Common myeloid progenitor, CD34-positive (primary cell): Measurements from ENCODE around the gene RAD51B. TPM values are rescaled to one million over a fixed set of nuclear protein-coding genes. Genes with fewer than 3 reads are reported as not detected.

Source experiments
- CTCF ChIA-PET: fragments of 350-600 bp; sonication (Branson Sonifier 250); formaldehyde crosslinking; loops from one replicate; lab custom pipeline; 2021; ENCODE audit warnings: antibody characterized with exemption; lab: Charles Lee
- POLR2A ChIA-PET: fragments of 350-600 bp; sonication (Branson Sonifier 250); formaldehyde crosslinking; loops from one replicate; lab custom pipeline; 2021; ENCODE audit warnings: antibody characterized with exemption; lab: Charles Lee
- DNase-seq, 3 donors: peaks; one replicate each; pipeline versions ENCODE4 v3.0.0 to v3.0.0-alpha.2; 2013
- H3K27ac ChIP-seq, 2 experiments: 1 replicate in 1 of 2; 2 replicates in 1 of 2; pipeline ENCODE4 v1.7.0; 2013; ENCODE audit warnings: inconsistent platforms in 2 of 2, low read length in 2 of 2, mild to moderate bottlenecking in 2 of 2, low read depth in 1 of 2, moderate library complexity in 1 of 2; ENCODE audit not compliant: severe bottlenecking in 2 of 2, insufficient read depth in 1 of 2, poor library complexity in 1 of 2
- H3K27me3 ChIP-seq, 5 experiments: replicated peaks in 2 of 5; 1 replicate in 3 of 5; 2 replicates in 2 of 5; pipeline versions ENCODE4 v1.6.1 to v1.7.0; 2013; ENCODE audit warnings: low read length in 4 of 5, mild to moderate bottlenecking in 2 of 5, moderate library complexity in 2 of 5, inconsistent platforms in 1 of 5; ENCODE audit not compliant: insufficient read depth in 5 of 5, control insufficient read depth in 4 of 5
- H3K36me3 ChIP-seq, 4 experiments: 1 replicate in 2 of 4; 2 replicates in 2 of 4; pipeline versions ENCODE4 v1.6.1 to v1.7.0; 2013; ENCODE audit warnings: low read length in 3 of 4, control low read depth in 1 of 4, mild to moderate bottlenecking in 1 of 4; ENCODE audit not compliant: control insufficient read depth in 4 of 4, insufficient read depth in 4 of 4
- H3K4me1 ChIP-seq, 4 experiments: 1 replicate in 3 of 4; 2 replicates in 1 of 4; pipeline versions ENCODE4 v1.6.1 to v1.7.1; 2013; ENCODE audit warnings: low read length in 3 of 4, mild to moderate bottlenecking in 3 of 4, control low read depth in 1 of 4, inconsistent platforms in 1 of 4, moderate library complexity in 1 of 4; ENCODE audit not compliant: control insufficient read depth in 4 of 4, insufficient read depth in 4 of 4; ENCODE audit errors: control extremely low read depth in 1 of 4
- H3K4me3 ChIP-seq, 7 experiments: 1 replicate in 4 of 7; 2 replicates in 3 of 7; pipeline versions ENCODE4 v1.5.1 to v1.7.0; 2013; ENCODE audit warnings: mild to moderate bottlenecking in 7 of 7, low read length in 6 of 7, moderate library complexity in 6 of 7, inconsistent platforms in 2 of 7, low read depth in 2 of 7, control low read depth in 1 of 7; ENCODE audit not compliant: insufficient read depth in 4 of 7, control insufficient read depth in 1 of 7; ENCODE audit errors: extremely low read depth in 1 of 7
- H3K9me3 ChIP-seq, 5 experiments: 1 replicate in 4 of 5; 2 replicates in 1 of 5; pipeline versions ENCODE4 v1.6.1 to v1.7.1; 2013; ENCODE audit warnings: low read length in 4 of 5, mild to moderate bottlenecking in 2 of 5, inconsistent platforms in 1 of 5, low read depth in 1 of 5, moderate library complexity in 1 of 5; ENCODE audit not compliant: control insufficient read depth in 4 of 5, insufficient read depth in 2 of 5; ENCODE audit errors: control extremely low read depth in 1 of 5
- WGBS: methylation state at CpG from one replicate; pipeline ENCODE4 v1.1.5; 2013; ENCODE audit not compliant: insufficient coverage; 5-methylcytosine and 5-hydroxymethylcytosine counted together
- polyA plus RNA-seq: library from polyadenylated mRNA; unstranded; fragments of 120-200 nt; gene quantifications from one replicate; pipeline ENCODE4 v1.2.1, GENCODE V29; 2013

Gene RAD51B
- 25.9 TPM for polyA plus RNA-seq

- CTCF ChIA-PET, result interaction anchor here (0.6 kb wide), 1 partner anchor 119 kb away, joined by 3 read pairs; no protein-coding TSS in a partner anchor
- DNase-seq, result peak; percentile 86 to 88 (median 87)
- Histone ChIP-seq H3K9me3 (no peaks in the 10 kb centered on the region), H3K36me3 (peaks cover 0 to 2% (median 0%) of the 10 kb centered on the region in 4 experiments), H3K4me3 (peak within 1 kb of the TSS; percentile 93 to 100 (median 97)), H3K4me1 (peaks cover 19 to 42% (median 31%) of the 10 kb centered on the region in 4 experiments), H3K27ac (peak within 1 kb of the TSS; percentile 62 to 83), H3K27me3 (no peaks in the 10 kb centered on the region)
- 0% methylated on average over 10 of the region's 30 CpGs for WGBS
- POLR2A ChIA-PET, result no interaction called here
Measured at GRCh38 chr14:67819563-67820421, at the start of gene RAD51B. Gene RAD51B (plus strand): TSS chr14:67819779.

- Histone ChIP-seq H3K4me3 (no peak overlapping the region), H3K36me3 (peaks cover 32 to 94% (median 72%) of the 10 kb centered on the region in 4 experiments), H3K27me3 (no peaks in the 10 kb centered on the region), H3K9me3 (no peaks in the 10 kb centered on the region), H3K27ac (no peak overlapping the region), H3K4me1 (no peaks in the 10 kb centered on the region)
- ChIA-PET CTCF (interaction anchor here (1.2 kb wide), 1 partner anchor 12 kb away, joined by 3 read pairs; no protein-coding TSS in a partner anchor), POLR2A (interaction anchor here (0.5 kb wide), 1 partner anchor 8 kb away, joined by 3 read pairs; no protein-coding TSS in a partner anchor)
- 83% methylated on average over 1 of the region's 5 CpGs for WGBS
- DNase-seq, result no peak
Measured at GRCh38 chr14:67773844-67774377, 45.7 kb upstream of the RAD51B start.

- Histone ChIP-seq H3K27ac (no peak overlapping the region), H3K9me3 (no peaks in the 10 kb centered on the region), H3K4me1 (no peaks in the 10 kb centered on the region), H3K4me3 (no peak overlapping the region), H3K36me3 (peaks cover 28 to 93% (median 68%) of the 10 kb centered on the region in 4 experiments), H3K27me3 (no peaks in the 10 kb centered on the region)
- ChIA-PET CTCF (interaction anchor here (0.6 kb wide), 1 partner anchor 21 kb away, joined by 3 read pairs; no protein-coding TSS in a partner anchor), POLR2A (interaction anchor here (0.6 kb wide), 1 partner anchor 26 kb away, joined by 7 read pairs; no protein-coding TSS in a partner anchor)
- WGBS, result 100% methylated on average over 2 of the region's 4 CpGs
- no peak for DNase-seq
Measured at GRCh38 chr14:67776653-67777322, 42.8 kb upstream of the RAD51B start.

GRCh38 chr14:67778792-67779191 lies 40.8 kb upstream of the RAD51B start:
- DNase-seq, result no peak
- 100% methylated on average over 1 of the region's 1 CpG for WGBS
- peaks cover 23 to 92% (median 70%) of the 10 kb centered on the region in 4 experiments for H3K36me3 ChIP-seq
- no peaks in the 10 kb centered on the region for H3K27me3 ChIP-seq
- ChIA-PET POLR2A (no interaction called here), CTCF (no interaction called here)
- no peak overlapping the region for H3K4me3 ChIP-seq
- H3K4me1 ChIP-seq, result no peaks in the 10 kb centered on the region
- H3K9me3 ChIP-seq, result no peaks in the 10 kb centered on the region
- no peak overlapping the region for H3K27ac ChIP-seq

- WGBS, result 70% methylated on average over 2 of the region's 3 CpGs
- POLR2A ChIA-PET, result interaction anchor here (0.6 kb wide), 1 partner anchor 1234 kb away, joined by 6 read pairs; no protein-coding TSS in a partner anchor
Measured at GRCh38 chr14:67782090-67782489, 37.5 kb upstream of the RAD51B start.

GRCh38 chr14:67784244-67784823 lies 35.2 kb upstream of the RAD51B start:
- Histone ChIP-seq H3K9me3 (no peaks in the 10 kb centered on the region), H3K36me3 (peaks cover 34 to 94% (median 76%) of the 10 kb centered on the region in 4 experiments), H3K4me1 (no peaks in the 10 kb centered on the region), H3K4me3 (no peak overlapping the region), H3K27ac (no peak overlapping the region), H3K27me3 (no peaks in the 10 kb centered on the region)
- peak in 1 of 3 donors; percentile 11 for DNase-seq
- 86% methylated on average over 3 of the region's 5 CpGs for WGBS
- POLR2A ChIA-PET, result no interaction called here
- CTCF ChIA-PET, result no interaction called here

More at GRCh38 chr14:67782090-67782489, 37.5 kb upstream of the RAD51B start:
- Histone ChIP-seq H3K36me3 (peaks cover 34 to 92% (median 73%) of the 10 kb centered on the region in 4 experiments), H3K27me3 (no peaks in the 10 kb centered on the region), H3K4me1 (no peaks in the 10 kb centered on the region), H3K9me3 (no peaks in the 10 kb centered on the region), H3K27ac (no peak overlapping the region), H3K4me3 (no peak overlapping the region)
- CTCF ChIA-PET, result interaction anchor here (1.2 kb wide), 1 partner anchor 349 kb away, joined by 4 read pairs; no protein-coding TSS in a partner anchor
- DNase-seq, result no peak
